SU-DHL-6 (cell line): Measurements from ENCODE around the gene STK40.

Experiments
- H2AFZ ChIP-seq: fragments of 200-600 bp; sonication (generic); 2 replicates; pipeline ENCODE4 v1.6.1; 2014; ENCODE audit warnings: low read depth, mild to moderate bottlenecking, moderate library complexity, mixed read lengths, antibody characterized with exemption, low read length; ENCODE audit not compliant: severe bottlenecking
- H3F3A ChIP-seq: fragments of 200-600 bp; shearing (Covaris generic); 2 replicates; pipeline ENCODE4 v1.6.0; 2016; ENCODE audit warnings: antibody characterized with exemption, mild to moderate bottlenecking; ENCODE audit not compliant: insufficient read depth
- H3K27ac ChIP-seq: fragments of 200-600 bp; sonication (generic); 2 replicates; pipeline ENCODE4 v1.5.1; 2016; ENCODE audit warnings: low read depth, mild to moderate bottlenecking, low read length, moderate library complexity, mixed read lengths
- H3K27me3 ChIP-seq: fragments of 200-600 bp; sonication (generic), shearing (Covaris generic); 2 replicates; pipeline ENCODE4 v1.6.0; 2014; ENCODE audit warnings: mild to moderate bottlenecking, low read length
- H3K36me3 ChIP-seq: fragments of 200-600 bp; sonication (generic); 2 replicates; pipeline ENCODE4 v1.6.1; 2014; ENCODE audit warnings: mild to moderate bottlenecking, low read length, mixed read lengths
- H3K4me2 ChIP-seq: fragments of 300-600, 200-600 bp; shearing (Covaris generic), sonication (generic); 2 replicates; pipeline ENCODE4 v1.6.0; 2014; ENCODE audit warnings: low read length, low read depth, mild to moderate bottlenecking; ENCODE audit not compliant: poor library complexity, severe bottlenecking
- H3K4me3 ChIP-seq: fragments of 200-600 bp; sonication (generic); 2 replicates; pipeline ENCODE4 v1.5.1; 2014; ENCODE audit warnings: antibody characterized with exemption, low read length, mild to moderate bottlenecking, mixed read lengths; ENCODE audit not compliant: insufficient read depth, poor library complexity, severe bottlenecking
- H3K79me2 ChIP-seq: fragments of 200-600 bp; sonication (generic); 2 replicates; pipeline ENCODE4 v1.6.1; 2014; ENCODE audit warnings: mild to moderate bottlenecking, low read length, moderate library complexity; ENCODE audit not compliant: insufficient read depth
- H3K9ac ChIP-seq: fragments of 200-600 bp; sonication (generic); 2 replicates; pipeline ENCODE4 v1.7.0; 2014; ENCODE audit warnings: mild to moderate bottlenecking, low read length
- H3K9me2 ChIP-seq: fragments of 200-600 bp; sonication (generic); replicated peaks from 2 replicates; pipeline ENCODE4 v1.6.1; 2014; ENCODE audit warnings: low read length; ENCODE audit not compliant: insufficient read depth
- H3K9me3 ChIP-seq: fragments of 200-600 bp; sonication (generic); 2 replicates; pipeline ENCODE4 v1.6.1; 2014; ENCODE audit warnings: low read length, mixed read lengths; ENCODE audit not compliant: insufficient read depth
- H4K20me1 ChIP-seq: fragments of 200-600 bp; sonication (generic); 2 replicates; pipeline ENCODE4 v1.6.1; 2014; ENCODE audit warnings: low read depth, mild to moderate bottlenecking, antibody characterized with exemption, low read length, moderate library complexity, mixed read lengths
- EZH2phosphoT487 ChIP-seq: fragments of 200-600 bp; sonication (generic), shearing (Covaris generic); conservative IDR thresholded peaks from 2 replicates; pipeline ENCODE4 v1.6.1; 2018; ENCODE audit warnings: mild to moderate bottlenecking, antibody characterized with exemption, low read length, moderate library complexity, mixed read lengths
- TF ChIP-seq, protein P1 (sequence below): fragments of 200-600 bp; sonication (generic); IDR thresholded peaks from one replicate; pipeline ENCODE4 v1.5.1; 2017; ENCODE audit warnings: antibody characterized with exemption, mild to moderate bottlenecking, low read length, moderate library complexity; ENCODE audit not compliant: insufficient read depth, poor library complexity, severe bottlenecking

STK40 gene

DNA sequence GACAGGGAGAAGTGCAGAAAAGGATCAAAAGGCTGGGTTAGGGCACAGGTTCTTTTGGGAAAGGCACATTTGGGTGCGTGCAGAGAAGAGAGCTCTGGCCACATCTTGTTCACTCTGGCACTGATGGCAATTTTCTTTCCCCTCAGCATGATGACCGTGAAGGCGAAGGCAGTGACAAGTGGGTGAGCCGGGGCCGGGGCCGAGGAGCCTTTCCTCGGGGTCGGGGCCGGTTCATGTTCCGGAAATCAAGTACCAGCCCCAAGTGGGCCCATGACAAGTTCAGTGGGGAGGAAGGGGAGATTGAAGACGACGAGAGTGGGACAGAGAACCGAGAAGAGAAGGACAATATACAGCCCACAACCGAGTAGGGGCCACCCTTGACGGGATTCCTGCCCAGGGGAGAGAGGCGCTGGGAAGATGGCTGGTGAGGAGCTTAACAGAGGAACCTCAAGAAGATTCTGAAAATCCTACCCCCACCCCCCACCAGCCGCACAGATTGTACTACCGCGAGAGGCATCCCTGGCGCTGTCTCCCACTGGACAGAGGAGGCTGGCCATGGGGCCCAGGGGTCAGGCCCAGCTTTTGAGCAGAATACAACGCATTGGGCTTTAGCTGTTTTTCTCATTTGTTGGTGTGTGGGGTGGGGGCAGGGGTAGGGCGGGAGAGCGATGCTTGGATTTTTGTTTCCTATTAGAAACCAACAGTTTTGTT, 81.9 kb downstream of the STK40 start:
- no peak overlapping the region for H3K4me2 ChIP-seq

DNA sequence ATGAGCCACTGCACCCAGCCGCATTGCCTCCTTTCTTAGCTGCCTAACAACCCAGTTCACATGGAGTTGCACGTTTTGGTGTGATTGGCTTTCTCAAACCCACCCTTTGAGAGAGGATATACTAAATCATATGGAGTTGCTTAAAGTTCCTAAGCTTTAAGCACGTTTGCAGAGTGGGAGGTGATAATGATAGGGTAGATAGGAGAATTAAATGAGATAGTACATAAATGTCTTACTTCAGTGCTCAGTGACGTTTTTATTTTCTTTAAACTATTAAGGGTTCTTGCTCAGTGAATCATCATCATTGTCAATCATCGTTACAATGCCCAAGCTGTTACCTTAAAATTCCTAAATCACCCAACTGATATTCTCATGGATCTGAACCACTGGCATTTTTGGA, 82.5 kb downstream of the STK40 start:
- Histone ChIP-seq H3K27me3 (no peaks in the 10 kb centered on the region), H2AFZ (no peak overlapping the region), H3K79me2 (no peaks in the 10 kb centered on the region), H3K9me2 (no peaks in the 10 kb centered on the region), H3F3A (peaks cover 18% of the 10 kb centered on the region), H3K4me3 (no peak overlapping the region), H3K27ac (no peak overlapping the region), H3K4me2 (no peak overlapping the region), H3K9me3 (no peaks in the 10 kb centered on the region), H3K36me3 (peaks cover 19% of the 10 kb centered on the region; the same call in 1 of the 2 replicates), H4K20me1 (no peaks in the 10 kb centered on the region), H3K9ac (no peak overlapping the region)
- no peak for TF ChIP-seq EZH2phosphoT487
- TF ChIP-seq, protein P1, sequence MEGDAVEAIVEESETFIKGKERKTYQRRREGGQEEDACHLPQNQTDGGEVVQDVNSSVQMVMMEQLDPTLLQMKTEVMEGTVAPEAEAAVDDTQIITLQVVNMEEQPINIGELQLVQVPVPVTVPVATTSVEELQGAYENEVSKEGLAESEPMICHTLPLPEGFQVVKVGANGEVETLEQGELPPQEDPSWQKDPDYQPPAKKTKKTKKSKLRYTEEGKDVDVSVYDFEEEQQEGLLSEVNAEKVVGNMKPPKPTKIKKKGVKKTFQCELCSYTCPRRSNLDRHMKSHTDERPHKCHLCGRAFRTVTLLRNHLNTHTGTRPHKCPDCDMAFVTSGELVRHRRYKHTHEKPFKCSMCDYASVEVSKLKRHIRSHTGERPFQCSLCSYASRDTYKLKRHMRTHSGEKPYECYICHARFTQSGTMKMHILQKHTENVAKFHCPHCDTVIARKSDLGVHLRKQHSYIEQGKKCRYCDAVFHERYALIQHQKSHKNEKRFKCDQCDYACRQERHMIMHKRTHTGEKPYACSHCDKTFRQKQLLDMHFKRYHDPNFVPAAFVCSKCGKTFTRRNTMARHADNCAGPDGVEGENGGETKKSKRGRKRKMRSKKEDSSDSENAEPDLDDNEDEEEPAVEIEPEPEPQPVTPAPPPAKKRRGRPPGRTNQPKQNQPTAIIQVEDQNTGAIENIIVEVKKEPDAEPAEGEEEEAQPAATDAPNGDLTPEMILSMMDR = no peak

More for the DNA sequence above, 81.9 kb downstream of the STK40 start:
- peaks cover 18% of the 10 kb centered on the region for H3F3A ChIP-seq
- no peaks in the 10 kb centered on the region for H3K79me2 ChIP-seq
- no peaks in the 10 kb centered on the region for H3K9me2 ChIP-seq
- H3K9ac ChIP-seq = no peak overlapping the region
- H3K9me3 ChIP-seq = no peaks in the 10 kb centered on the region
- H3K36me3 ChIP-seq = peaks cover 19% of the 10 kb centered on the region; the same call in 1 of the 2 replicates
- no peaks in the 10 kb centered on the region for H3K27me3 ChIP-seq
- H3K4me3 ChIP-seq = no peak overlapping the region
- TF ChIP-seq, protein P1 = no peak
- no peak for TF ChIP-seq EZH2phosphoT487
- H2AFZ ChIP-seq = no peak overlapping the region
- H4K20me1 ChIP-seq = no peaks in the 10 kb centered on the region
- H3K27ac ChIP-seq = no peak overlapping the region; the same call in 1 of the 2 replicates

DNA sequence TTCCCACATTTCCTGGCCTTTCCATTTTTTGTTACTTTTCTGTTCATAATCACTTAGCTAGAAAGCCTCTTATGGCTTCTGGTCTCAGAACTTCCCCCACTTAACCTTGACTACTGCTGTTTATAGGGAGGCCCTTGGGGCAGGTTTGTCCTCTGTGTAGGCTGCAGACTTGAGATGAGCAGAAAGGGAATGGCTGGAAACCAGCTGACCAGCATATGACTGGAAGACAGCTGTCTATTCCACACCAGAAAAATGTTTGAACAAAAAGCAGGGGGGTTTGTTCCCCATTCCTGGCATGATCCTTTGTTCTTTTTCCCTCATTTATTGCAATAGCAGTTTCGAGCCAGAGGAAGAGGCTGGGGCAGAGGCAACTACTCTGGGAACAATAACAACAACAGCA, 84.5 kb downstream of the STK40 start:
- Histone ChIP-seq H4K20me1 (no peaks in the 10 kb centered on the region), H3F3A (peaks cover 18% of the 10 kb centered on the region)

More for the DNA sequence above, 84.5 kb downstream of the STK40 start:
- Histone ChIP-seq H3K4me2 (no peak overlapping the region), H3K9me2 (no peaks in the 10 kb centered on the region), H3K9me3 (no peaks in the 10 kb centered on the region), H3K27me3 (no peaks in the 10 kb centered on the region), H2AFZ (no peak overlapping the region), H3K27ac (no peak overlapping the region), H3K79me2 (no peaks in the 10 kb centered on the region), H3K4me3 (no peak overlapping the region), H3K36me3 (peaks cover 24% of the 10 kb centered on the region; the same call in 1 of the 2 replicates), H3K9ac (no peak overlapping the region)
- TF ChIP-seq, protein P1 = no peak
- TF ChIP-seq EZH2phosphoT487 = no peak
